GM12892 (cell line): Measurements from ENCODE around the gene BIN1. TPM values are rescaled to one million over a fixed set of nuclear protein-coding genes. Genes with fewer than 3 reads are reported as not detected.

ENCODE experiments used
- DNase-seq: peaks from one replicate; pipeline ENCODE4 v3.0.0; 2011; ENCODE audit not compliant: insufficient read length
- FAIRE-seq: peaks from 2 replicates; lab custom pipeline; 2011; peaks lifted over from hg19 to GRCh38; lab: Jason Lieb, UNC
- POLR2A ChIP-seq: IDR thresholded peaks from 2 replicates; pipeline ENCODE4 v1.6.1; 2011; ENCODE audit warnings: low read depth, low read length, control low read depth
- POLR2AphosphoS5 ChIP-seq: IDR thresholded peaks from 2 replicates; pipeline ENCODE4 v1.6.1; 2011; ENCODE audit warnings: low read depth, low read length, control low read depth
- TAF1 ChIP-seq: IDR thresholded peaks from 2 replicates; pipeline ENCODE4 v1.6.1; 2011; ENCODE audit warnings: low read depth, mild to moderate bottlenecking, control low read depth, low read length, borderline replicate concordance
- polyA plus RNA-seq: library from polyadenylated mRNA; unstranded; fragments of >200 nt; gene quantifications from one replicate; pipeline ENCODE4 v1.2.1, GENCODE V29; 2012; ENCODE audit warnings: missing spikeins, inconsistent platforms; ENCODE audit not compliant: missing spikeins

Gene BIN1, protein sequence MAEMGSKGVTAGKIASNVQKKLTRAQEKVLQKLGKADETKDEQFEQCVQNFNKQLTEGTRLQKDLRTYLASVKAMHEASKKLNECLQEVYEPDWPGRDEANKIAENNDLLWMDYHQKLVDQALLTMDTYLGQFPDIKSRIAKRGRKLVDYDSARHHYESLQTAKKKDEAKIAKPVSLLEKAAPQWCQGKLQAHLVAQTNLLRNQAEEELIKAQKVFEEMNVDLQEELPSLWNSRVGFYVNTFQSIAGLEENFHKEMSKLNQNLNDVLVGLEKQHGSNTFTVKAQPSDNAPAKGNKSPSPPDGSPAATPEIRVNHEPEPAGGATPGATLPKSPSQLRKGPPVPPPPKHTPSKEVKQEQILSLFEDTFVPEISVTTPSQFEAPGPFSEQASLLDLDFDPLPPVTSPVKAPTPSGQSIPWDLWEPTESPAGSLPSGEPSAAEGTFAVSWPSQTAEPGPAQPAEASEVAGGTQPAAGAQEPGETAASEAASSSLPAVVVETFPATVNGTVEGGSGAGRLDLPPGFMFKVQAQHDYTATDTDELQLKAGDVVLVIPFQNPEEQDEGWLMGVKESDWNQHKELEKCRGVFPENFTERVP
- 7.0 TPM for polyA plus RNA-seq

- TF ChIP-seq TAF1 (no peak), POLR2AphosphoS5 (no peak), POLR2A (no peak)
- peak; percentile 85 for FAIRE-seq
These were observed at the start of gene BIN1 for GRCh38 chr2:127106991-127107621. Gene BIN1 (minus strand): TSS chr2:127107154. CDS start chr2:127106943, 211 bp downstream.

GRCh38 chr2:127155947-127156346 is 49.0 kb upstream of the BIN1 start:
- FAIRE-seq (no peak), DNase-seq (no peak)
- TF ChIP-seq POLR2A (no peak), POLR2AphosphoS5 (no peak), TAF1 (no peak)

More at GRCh38 chr2:127106991-127107621, at the start of gene BIN1:
- DNase-seq = peak; percentile 80

DNA sequence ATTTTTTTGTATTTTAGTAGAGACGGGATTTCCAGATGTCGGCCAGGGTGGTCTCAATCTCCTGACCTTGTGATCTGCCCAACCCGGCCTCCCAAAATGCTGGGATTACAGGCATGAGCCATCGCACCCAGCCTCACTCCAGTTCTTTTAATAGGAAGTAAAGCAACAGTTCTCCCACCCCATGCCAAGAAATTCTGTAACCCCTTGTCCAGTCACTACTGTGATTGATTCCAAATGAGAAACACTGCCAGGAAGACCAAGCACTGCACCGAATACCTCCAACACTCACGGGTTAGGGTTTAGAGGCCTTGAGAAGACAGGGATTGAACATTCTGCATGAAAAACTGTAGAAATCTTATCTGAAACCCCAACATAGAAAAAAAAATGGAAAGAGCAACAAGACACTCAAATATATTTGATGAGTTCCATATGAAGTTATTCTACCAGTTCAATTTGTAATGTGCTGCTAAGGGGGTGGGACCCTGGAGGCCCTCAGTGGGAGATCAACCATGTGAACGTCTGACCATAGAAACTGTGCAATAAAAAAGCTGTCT is 48.2 kb upstream of the BIN1 start:
- DNase-seq (no peak), FAIRE-seq (no peak)
- TF ChIP-seq POLR2AphosphoS5 (no peak), TAF1 (no peak), POLR2A (no peak)

- no peak for FAIRE-seq
These were observed 47.4 kb upstream of the BIN1 start for GRCh38 chr2:127154396-127154795.

DNA sequence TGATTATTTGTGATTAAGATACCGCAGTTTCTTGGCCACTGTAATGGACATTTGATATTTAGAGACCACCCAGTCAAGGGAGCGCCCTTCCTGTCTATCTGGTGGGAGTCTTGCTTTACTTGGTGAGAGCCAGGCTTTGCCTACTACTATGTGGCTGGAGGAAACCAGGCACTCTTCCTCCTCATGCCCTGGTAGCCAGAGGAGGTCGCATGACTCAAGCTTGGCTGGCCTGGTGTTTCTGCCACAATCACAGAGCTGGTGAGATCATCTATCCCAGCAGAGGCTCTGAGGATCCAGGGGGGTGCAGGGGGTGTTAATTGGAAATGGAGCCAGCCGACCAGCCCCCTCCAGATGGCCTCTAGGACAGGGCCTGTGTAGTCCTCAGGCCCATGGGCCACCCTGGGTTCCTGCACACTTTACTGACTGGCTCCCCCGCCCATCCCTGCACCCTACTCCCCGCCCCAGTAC is 46.8 kb upstream of the BIN1 start:
- FAIRE-seq = no peak
- TF ChIP-seq POLR2A (no peak), POLR2AphosphoS5 (no peak), TAF1 (no peak)
- no peak for DNase-seq

More at GRCh38 chr2:127154396-127154795, 47.4 kb upstream of the BIN1 start:
- TF ChIP-seq TAF1 (no peak), POLR2AphosphoS5 (no peak), POLR2A (no peak)
- no peak for DNase-seq

DNA sequence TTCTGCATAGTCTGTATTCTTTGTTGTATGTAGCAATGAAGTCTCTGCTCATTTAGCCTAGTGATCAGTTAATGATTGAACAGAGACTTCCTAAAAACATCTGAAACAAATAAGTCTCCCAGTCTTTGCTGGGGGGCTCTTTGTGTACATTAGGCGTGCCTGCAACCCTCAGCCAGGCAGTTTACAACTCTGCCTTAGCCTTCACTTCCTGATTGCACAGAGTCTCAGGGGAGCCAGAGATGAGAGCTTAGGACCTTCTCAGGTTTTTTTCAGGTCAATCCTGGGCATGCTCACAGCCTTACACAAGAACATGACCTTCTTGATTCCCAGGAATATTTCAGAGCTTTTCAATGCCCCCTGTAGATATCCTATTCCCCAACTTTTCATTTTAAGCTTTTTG is 44.0 kb upstream of the BIN1 start:
- TF ChIP-seq POLR2AphosphoS5 = no peak
- TF ChIP-seq TAF1 = no peak
- TF ChIP-seq POLR2A = no peak
- FAIRE-seq (no peak), DNase-seq (no peak)

GRCh38 chr2:127149384-127149783 is 42.4 kb upstream of the BIN1 start:
- DNase-seq = no peak
- TF ChIP-seq POLR2AphosphoS5 (no peak), POLR2A (no peak), TAF1 (no peak)
- no peak for FAIRE-seq

GRCh38 chr2:127146820-127147502 is 40.0 kb upstream of the BIN1 start:
- FAIRE-seq (no peak), DNase-seq (no peak)

DNA sequence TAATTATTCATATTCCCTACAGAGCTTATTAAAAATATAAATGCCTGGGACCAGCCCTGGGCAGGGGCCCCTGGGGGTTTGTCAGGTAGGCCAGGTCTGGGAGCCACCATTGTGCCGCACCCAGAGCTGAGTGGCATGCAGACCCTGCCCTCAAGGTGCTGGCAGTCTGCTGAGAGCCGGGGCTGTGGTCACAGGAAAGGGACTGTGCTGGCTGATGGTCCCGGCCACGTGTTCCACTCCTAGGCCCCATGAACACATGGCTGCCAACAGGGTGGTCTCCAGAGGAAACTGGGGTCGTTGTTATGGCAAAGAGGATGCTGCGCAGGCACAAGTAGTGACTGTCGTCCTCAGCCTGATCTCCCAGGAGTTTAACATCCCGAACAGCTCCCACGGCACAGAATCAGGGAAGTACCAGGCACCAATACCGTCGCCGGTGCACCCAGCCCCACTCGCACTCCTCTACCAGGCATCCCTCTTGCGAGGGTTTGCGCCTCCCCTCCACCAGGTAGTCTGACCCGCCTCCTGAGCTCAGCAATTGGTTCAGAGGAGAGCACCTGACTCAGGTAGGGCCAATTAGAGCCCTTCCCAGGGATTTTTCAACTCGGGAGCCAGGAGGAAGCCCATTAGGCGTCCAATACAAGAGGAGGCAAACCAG is 39.2 kb upstream of the BIN1 start:
- TF ChIP-seq POLR2A = no peak
- TF ChIP-seq POLR2AphosphoS5 = no peak
- TF ChIP-seq TAF1 = no peak
- no peak for FAIRE-seq
- DNase-seq = no peak

More at GRCh38 chr2:127146820-127147502, 40.0 kb upstream of the BIN1 start:
- TF ChIP-seq POLR2AphosphoS5 (no peak), POLR2A (no peak)

DNA sequence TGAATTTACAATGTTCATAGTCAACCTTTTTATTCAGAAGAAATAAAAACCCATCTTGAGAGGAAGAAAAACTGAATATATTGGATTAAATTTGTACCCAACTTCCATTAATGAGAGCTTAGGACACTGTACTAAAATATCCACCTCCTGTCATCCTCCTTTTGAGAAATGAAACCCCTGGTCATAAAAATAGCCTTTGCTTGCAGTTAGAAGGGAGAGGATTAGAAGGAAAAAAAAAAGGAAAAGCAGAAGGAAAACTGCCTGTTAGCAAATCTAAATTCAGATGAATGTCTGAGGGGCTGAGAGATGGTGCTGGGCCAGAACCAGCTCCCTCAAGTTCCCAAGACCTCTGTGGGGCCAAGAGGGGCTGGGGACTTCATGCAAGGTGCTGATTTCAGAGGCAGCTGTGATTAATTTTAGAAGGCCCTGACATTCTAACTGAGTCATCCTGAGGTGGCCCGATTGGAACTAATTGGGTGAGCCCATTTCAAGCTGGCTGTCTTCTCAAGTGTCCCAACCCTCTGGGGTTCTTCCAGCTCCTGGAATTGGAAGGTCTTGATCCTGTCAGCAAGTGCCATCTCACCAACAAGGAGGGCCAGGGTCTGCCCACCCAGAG is 38.4 kb upstream of the BIN1 start:
- no peak for TF ChIP-seq POLR2A
- TF ChIP-seq POLR2AphosphoS5 = no peak
- TF ChIP-seq TAF1 = no peak
- DNase-seq (no peak), FAIRE-seq (no peak)
